Suprapubic skin (tissue), 4 donors: Measurements from ENCODE around the gene TMED9.
"Not testable (repeated sequence)": the region's sequence is repeated elsewhere in the genome, so short reads cannot be mapped to it uniquely, and the experiment has no call there.

ENCODE experiments used
- CTCF ChIP-seq, 2 donors: fragments of 200-600 bp in 1 of 2; fragments of 450-650 bp in 1 of 2; sonication (generic) in 1 of 2; IDR thresholded peaks; one replicate each; pipeline ENCODE4 v1.5.1; 2016 to 2019; ENCODE audit warnings: antibody characterized with exemption in 2 of 2, mild to moderate bottlenecking in 1 of 2, moderate library complexity in 1 of 2
- EP300 ChIP-seq: sonication (generic); formaldehyde crosslinking; IDR thresholded peaks from one replicate; pipeline ENCODE4 v1.6.1; 2017; ENCODE audit warnings: antibody characterized with exemption
- POLR2A ChIP-seq, 2 donors: fragments of 450-650 bp; IDR thresholded peaks; one replicate each; pipeline ENCODE4 v1.6.1; 2017; ENCODE audit warnings: antibody characterized with exemption in 2 of 2, mild to moderate bottlenecking in 2 of 2, moderate library complexity in 2 of 2
- POLR2AphosphoS5 ChIP-seq, 3 donors: sonication (generic); formaldehyde crosslinking; IDR thresholded peaks; one replicate each; pipeline ENCODE4 v1.6.1; 2017; ENCODE audit warnings: antibody characterized with exemption in 3 of 3

- TF ChIP-seq POLR2A (IDR thresholded peaks at IDR 0.05); CTCF (IDR thresholded peaks at IDR 0.05); EP300; POLR2AphosphoS5 (IDR thresholded peaks at IDR 0.05): not testable (repeated sequence)
Measured at GRCh38 chr5:177624172-177624571, 32.2 kb downstream of the TMED9 start.
